Measurements from ENCODE around the gene EIF3A. TPM values are rescaled to one million over a fixed set of nuclear protein-coding genes. Genes with fewer than 3 reads are reported as not detected.
A peak's percentile ranks its signal among the peaks of the same experiment; 100 is the strongest.

The EIF3A gene
- total and polyA plus RNA-seq, 2 of the 8 experiments (the other 6 are each of a cell fraction or from before 2014, with no cell fraction given), result 26.8 to 209 TPM

DNA sequence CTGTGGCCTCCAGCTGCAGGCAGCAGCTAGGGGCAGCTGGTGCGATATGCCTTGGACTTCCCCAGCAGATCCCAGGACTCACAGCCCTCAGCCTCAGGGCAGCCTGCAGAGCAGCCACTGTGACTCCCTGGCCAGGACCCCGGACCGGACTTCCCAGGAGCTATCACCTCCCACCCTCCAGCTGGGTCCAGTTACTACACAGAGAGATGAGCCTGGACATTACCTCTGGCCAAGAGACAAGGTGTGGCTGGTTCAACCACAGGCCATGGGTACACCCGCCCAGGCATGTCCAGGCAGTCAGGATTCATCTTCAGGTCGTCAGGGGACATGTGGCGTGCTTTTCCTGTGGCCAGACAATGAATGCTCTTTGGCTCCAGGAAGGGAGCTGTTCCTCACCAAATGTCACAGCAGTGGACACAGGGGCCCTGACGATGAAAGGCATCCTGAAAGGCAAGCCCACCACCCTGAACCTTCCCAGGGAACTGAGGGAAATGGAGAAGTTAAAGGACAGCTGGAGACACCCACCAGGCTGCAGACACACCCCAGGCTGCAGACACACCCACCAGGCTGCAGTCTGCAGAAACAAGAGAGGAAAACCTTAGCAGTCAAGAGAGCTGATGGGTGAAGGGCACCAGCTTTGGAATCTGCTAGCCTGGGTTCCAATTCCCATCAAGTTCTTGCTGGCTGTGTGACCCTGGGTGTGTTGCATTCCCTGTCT lies 76.9 kb downstream of the EIF3A start:
- Histone ChIP-seq H2AK5ac (ENCODE audit: low read depth, low read length) (no peak overlapping the region), H2BK20ac (ENCODE audit: low read length) (peak overlapping the region; percentile 17; the same call in 1 of the 2 replicates), H3K4me2 (ENCODE audit: insufficient read depth in 1 of 2, low read depth in 2 of 2, low read length in 2 of 2) (no peak overlapping the region), H3K23me2 (ENCODE audit: low read depth, low read length) (peaks cover 2% of the 10 kb centered on the region; the same call in 1 of the 2 replicates), H3K36me3 (ENCODE audit: control insufficient read depth in 2 of 4, insufficient read depth in 4 of 4, low read length in 3 of 4) (no peaks in the 10 kb centered on the region), H3K4ac (replicated peaks; ENCODE audit: insufficient read length, low read depth, low read length) (no peak overlapping the region), H3K27me3 (replicated peaks in 1 of 4; ENCODE audit: control insufficient read depth in 3 of 4, extremely low read depth in 1 of 4, insufficient read depth in 3 of 4, low read length in 3 of 4) (no peaks in the 10 kb centered on the region), H2BK12ac (ENCODE audit: low read depth, low read length) (no peak overlapping the region), H2AFZ (ENCODE audit: low read length) (0 out of 2 replicates have a peak overlapping the region, but pooled peaks have one; percentile 58), H3K56ac (replicated peaks; ENCODE audit: insufficient read length, low read depth, low read length) (no peak overlapping the region), H2BK15ac (ENCODE audit: low read length) (no peak overlapping the region), H4K5ac (ENCODE audit: insufficient read length, low read depth, low read length) (no peak overlapping the region), H3K79me1 (ENCODE audit: low read depth, low read length) (no peaks in the 10 kb centered on the region), H2BK120ac (replicated peaks; ENCODE audit: low read depth, low read length) (no peak overlapping the region), H4K91ac (replicated peaks; ENCODE audit: insufficient read length, low read length) (no peak overlapping the region), H3K4me1 (replicated peaks in 1 of 4; ENCODE audit: control insufficient read depth in 3 of 4, insufficient read depth in 4 of 4, low read length in 3 of 4) (no peaks in the 10 kb centered on the region; a peak in 1 of 7 replicates), H2BK5ac (ENCODE audit: low read depth, low read length) (0 out of 2 replicates have a peak overlapping the region, but pooled peaks have one; percentile 24), H3K23ac (ENCODE audit: insufficient read length) (no peak overlapping the region), H3K79me2 (ENCODE audit: control insufficient read depth in 1 of 2, insufficient read depth in 2 of 2, low read length in 2 of 2) (no peaks in the 10 kb centered on the region), H3K27ac (ENCODE audit: low read depth, low read length) (no peak overlapping the region), H3K14ac (ENCODE audit: insufficient read length) (no peak overlapping the region), H3K18ac (ENCODE audit: extremely low read depth, low read length) (no peak overlapping the region), H3K4me3 (ENCODE audit: extremely low read depth in 1 of 4, insufficient read depth in 2 of 4, low read depth in 3 of 4, low read length in 4 of 4) (no peak overlapping the region), H3K9me3 (ENCODE audit: insufficient read depth in 2 of 2, low read depth in 1 of 2, low read length in 1 of 2) (no peaks in the 10 kb centered on the region), H4K8ac (ENCODE audit: extremely low read depth, insufficient read depth, low read length) (peak overlapping the region; percentile 11; the same call in 1 of the 2 replicates), H4K20me1 (replicated peaks in 1 of 2; ENCODE audit: control insufficient read depth in 1 of 2, insufficient read depth in 2 of 2, low read length in 2 of 2) (no peaks in the 10 kb centered on the region), H3K9ac (replicated peaks in 1 of 4; ENCODE audit: extremely low read depth in 1 of 4, low read depth in 3 of 4, low read length in 3 of 4) (no peak overlapping the region)
- CTCF ChIA-PET (ENCODE audit: partially characterized antibody), result no interaction called here
- POLR2A ChIA-PET (ENCODE audit: partially characterized antibody), result interaction anchor here (1.3 kb wide), 1 partner anchor 10 kb away, joined by 4 read pairs; no protein-coding TSS in a partner anchor
- 82% methylated on average over 7 of the region's 7 CpGs; no CpG with 5 or more reads in 1 of the 2 experiments for WGBS, 2 experiments (ENCODE audit: extremely low coverage in 1 of 2, insufficient coverage in 1 of 2, insufficient read length in 1 of 2, insufficient replicate concordance in 2 of 2, low coverage in 1 of 2, low lambda C conversion rate in 2 of 2, missing lambda C conversion rate in 1 of 2)
- FAIRE-seq, result no peak
- DNase-seq (ENCODE audit: low read depth in 1 of 2, low spot score in 2 of 2), result no peak
- TF ChIP-seq NRF1 (IDR thresholded peaks at IDR 0.05; ENCODE audit: low read depth, low read length) (no peak), SIX5 (IDR thresholded peaks at IDR 0.05; ENCODE audit: low read depth, low read length) (no peak), GABPA (IDR thresholded peaks at IDR 0.05; ENCODE audit: borderline replicate concordance, insufficient read depth, low read length) (no peak), KDM5A (IDR thresholded peaks at IDR 0.05; ENCODE audit: low read length) (no peak), POLR2A (IDR thresholded peaks at IDR 0.05; ENCODE audit: control extremely low read depth in 1 of 2, low read depth in 2 of 2, low read length in 2 of 2) (no peak)
